Panc1 (cell line): ENCODE measurements around the gene TRMT44. TPM values are rescaled to one million over a fixed set of nuclear protein-coding genes. Genes with fewer than 3 reads are reported as not detected.

ENCODE experiments used
- ATAC-seq: fragments of 200-7000 bp; cut with Tn5 transposase; 2 replicates; pipeline ENCODE4 v1.9.1; 2020; ENCODE audit warnings: mild to moderate bottlenecking, moderate library complexity
- BruUV-seq: library from RNA; stranded (reverse); fragments of 400-500 nt; replicated peaks from 2 replicates; lab custom pipeline; 2021; lab: Mats Ljungman, UMichigan
- CTCF ChIA-PET: fragments of 300-600 bp; sonication (Branson Sonifier 250); formaldehyde crosslinking; loops from one replicate; lab custom pipeline; 2022; ENCODE audit warnings: antibody characterized with exemption; lab: Charles Lee
- POLR2A ChIA-PET: fragments of 300-600 bp; sonication (Branson Sonifier 250); formaldehyde crosslinking; loops from one replicate; lab custom pipeline; 2022; ENCODE audit warnings: antibody characterized with exemption; lab: Charles Lee
- DNase-seq: peaks from one replicate; pipeline ENCODE4 v3.0.0-alpha.2; 2010; ENCODE audit warnings: low read depth, low spot score
- H3K27ac ChIP-seq: 2 replicates; pipeline ENCODE4 v1.5.1; 2011; ENCODE audit warnings: mild to moderate bottlenecking, low read length, inconsistent platforms
- H3K27me3 ChIP-seq: fragments of 200-500 bp; sonication (Bioruptor generic); 2 replicates; pipeline ENCODE4 v1.6.0; 2014; ENCODE audit warnings: low read length, inconsistent platforms; ENCODE audit not compliant: control insufficient read depth, insufficient read depth
- H3K36me3 ChIP-seq: fragments of 200-500 bp; sonication (Bioruptor generic); 2 replicates; pipeline ENCODE4 v1.5.1; 2014; ENCODE audit warnings: inconsistent platforms, mild to moderate bottlenecking, low read length, moderate library complexity; ENCODE audit not compliant: control insufficient read depth, insufficient read depth
- H3K4me1 ChIP-seq: 2 replicates; pipeline ENCODE4 v1.5.1; 2011; ENCODE audit warnings: inconsistent platforms, mild to moderate bottlenecking, low read length, moderate library complexity; ENCODE audit not compliant: control insufficient read depth, insufficient read depth
- H3K4me3 ChIP-seq, 2 experiments: 2 replicates each; pipeline ENCODE4 v1.5.1; 2011 to 2012; ENCODE audit warnings: low read depth in 2 of 2, low read length in 2 of 2, mild to moderate bottlenecking in 2 of 2, inconsistent platforms in 1 of 2, moderate library complexity in 1 of 2
- H3K9me3 ChIP-seq: fragments of 200-500 bp; sonication (Bioruptor generic); 2 replicates; pipeline ENCODE4 v1.5.1; 2014; ENCODE audit warnings: low read depth, mild to moderate bottlenecking, inconsistent platforms, low read length, moderate library complexity; ENCODE audit not compliant: control insufficient read depth, insufficient read depth
- CTCF ChIP-seq: fragments of 450-650 bp; IDR thresholded peaks from 2 replicates; pipeline ENCODE4 v1.5.1; 2017; ENCODE audit warnings: mild to moderate bottlenecking
- POLR2AphosphoS5 ChIP-seq: IDR thresholded peaks from 2 replicates; pipeline ENCODE4 v1.6.1; 2012; ENCODE audit warnings: mild to moderate bottlenecking, low read depth, low read length, moderate library complexity
- REST ChIP-seq, 2 experiments: IDR thresholded peaks; 2 replicates each; pipeline ENCODE4 v1.6.1; 2011 to 2012; ENCODE audit warnings: low read depth in 2 of 2, control low read depth in 1 of 2, low read length in 1 of 2, mild to moderate bottlenecking in 1 of 2, moderate library complexity in 1 of 2; ENCODE audit not compliant: insufficient read depth in 1 of 2
- SIN3A ChIP-seq: IDR thresholded peaks from 2 replicates; pipeline ENCODE4 v1.6.1; 2012; ENCODE audit warnings: low read depth, mild to moderate bottlenecking, low read length, moderate library complexity, borderline replicate concordance; ENCODE audit not compliant: insufficient read depth
- TCF7L2 ChIP-seq: IDR thresholded peaks from 2 replicates; pipeline ENCODE4 v1.6.1; 2011; ENCODE audit warnings: mild to moderate bottlenecking, low read depth, low read length, inconsistent platforms
- in situ Hi-C: cut with HindIII; loops from 2 replicates; pipeline ENCODE4 v1.10.0; 2016; ENCODE audit warnings: low sequenced_read_pairs, low pct_unique_long_range_greater_than_20kb
- intact Hi-C: fragments of 100-400 bp; cut with micrococcal nuclease; formaldehyde crosslinking; loops from one replicate; pipeline ENCODE4 v1.10.0; 2022; ENCODE audit not compliant: unreplicated experiment
- total RNA-seq: library from RNA; stranded (reverse); gene quantifications from one replicate; pipeline ENCODE4 v1.2.1, GENCODE V29; 2021; ENCODE audit not compliant: unreplicated experiment

Gene TRMT44
- total RNA-seq, 1 experiment from 2014 or later: 10.8 TPM

GRCh38 chr4:8391972-8392371 lies 48.6 kb upstream of the TRMT44 start:
- no peak for DNase-seq
- H3K4me3 ChIP-seq: no peak overlapping the region
- intact Hi-C loops: no loop called here
- no TSS peak for BruUV-seq
- POLR2A ChIA-PET: no interaction called here
- TF ChIP-seq REST (IDR thresholded peaks at IDR 0.05; ENCODE audit: insufficient read depth in 1 of 2, low read depth in 2 of 2, low read length in 1 of 2): no peak
- no peak for TF ChIP-seq TCF7L2
- TF ChIP-seq POLR2AphosphoS5: no peak
- TF ChIP-seq SIN3A: no peak
- no peak for TF ChIP-seq CTCF
- in situ Hi-C loops: no loop called here
- no peaks in the 10 kb centered on the region for H3K9me3 ChIP-seq
- no peaks in the 10 kb centered on the region for H3K27me3 ChIP-seq
- CTCF ChIA-PET: no interaction called here
- no peak overlapping the region for H3K27ac ChIP-seq
- no peak for ATAC-seq
- no peaks in the 10 kb centered on the region for H3K4me1 ChIP-seq
- no peaks in the 10 kb centered on the region for H3K36me3 ChIP-seq

- Histone ChIP-seq H3K27me3 (no peaks in the 10 kb centered on the region), H3K27ac (no peak overlapping the region), H3K9me3 (no peaks in the 10 kb centered on the region), H3K36me3 (no peaks in the 10 kb centered on the region), H3K4me3 (no peak overlapping the region), H3K4me1 (no peaks in the 10 kb centered on the region)
- no peak for DNase-seq
- in situ Hi-C loops (no loop called here), intact Hi-C loops (no loop called here)
- no TSS peak for BruUV-seq
- TF ChIP-seq TCF7L2 (no peak), POLR2AphosphoS5 (no peak), CTCF (no peak), SIN3A (no peak), REST (IDR thresholded peaks at IDR 0.05; ENCODE audit: insufficient read depth in 1 of 2, low read depth in 2 of 2, low read length in 1 of 2) (no peak)
- CTCF ChIA-PET: no interaction called here
- ATAC-seq: no peak
- POLR2A ChIA-PET: no interaction called here
Measured at GRCh38 chr4:8392591-8393190, 47.9 kb upstream of the TRMT44 start.
